RWPE2 (cell line): ENCODE measurements around the gene TPH2.

Experiments used
- ATAC-seq: fragments of 200-7000 bp; cut with Tn5 transposase; 3 replicates; pipeline ENCODE4 v1.9.1; 2021; ENCODE audit warnings: low read depth
- DNase-seq: peaks from one replicate; pipeline ENCODE4 v3.0.0-alpha.2; 2020; ENCODE audit warnings: low spot score
- H3K27ac ChIP-seq: fragments of 450-650 bp; 2 replicates; pipeline ENCODE4 v1.5.1; 2017; ENCODE audit warnings: mild to moderate bottlenecking; ENCODE audit not compliant: poor library complexity, severe bottlenecking
- H3K27me3 ChIP-seq: fragments of 250-450 bp; sonication (Bioruptor Pico); 2 replicates; pipeline ENCODE4 v1.5.1; 2021; ENCODE audit warnings: mild to moderate bottlenecking, moderate library complexity; ENCODE audit not compliant: insufficient read depth, poor library complexity, severe bottlenecking
- H3K36me3 ChIP-seq: fragments of 250-450 bp; sonication (Bioruptor Pico); 2 replicates; pipeline ENCODE4 v1.5.1; 2020; ENCODE audit warnings: low read depth, mild to moderate bottlenecking, moderate library complexity
- H3K4me1 ChIP-seq: fragments of 250-450 bp; sonication (Bioruptor Pico); 2 replicates; pipeline ENCODE4 v1.5.1; 2021; ENCODE audit warnings: mild to moderate bottlenecking, moderate library complexity; ENCODE audit not compliant: insufficient read depth, poor library complexity, severe bottlenecking
- H3K4me3 ChIP-seq: fragments of 250-450 bp; sonication (Bioruptor Pico); 2 replicates; pipeline ENCODE4 v1.5.1; 2021; ENCODE audit warnings: mild to moderate bottlenecking, moderate library complexity; ENCODE audit not compliant: severe bottlenecking
- H3K9me3 ChIP-seq: fragments of 250-450 bp; sonication (Bioruptor Pico); 2 replicates; pipeline ENCODE4 v1.5.1; 2021; ENCODE audit warnings: mild to moderate bottlenecking, moderate library complexity; ENCODE audit not compliant: severe bottlenecking
- TF ChIP-seq, protein P1 (sequence below): fragments of 450-650 bp; IDR thresholded peaks from one replicate; pipeline ENCODE4 v1.5.1; 2017; ENCODE audit warnings: mild to moderate bottlenecking, moderate library complexity; ENCODE audit not compliant: poor library complexity, severe bottlenecking

The TPH2 gene

DNA sequence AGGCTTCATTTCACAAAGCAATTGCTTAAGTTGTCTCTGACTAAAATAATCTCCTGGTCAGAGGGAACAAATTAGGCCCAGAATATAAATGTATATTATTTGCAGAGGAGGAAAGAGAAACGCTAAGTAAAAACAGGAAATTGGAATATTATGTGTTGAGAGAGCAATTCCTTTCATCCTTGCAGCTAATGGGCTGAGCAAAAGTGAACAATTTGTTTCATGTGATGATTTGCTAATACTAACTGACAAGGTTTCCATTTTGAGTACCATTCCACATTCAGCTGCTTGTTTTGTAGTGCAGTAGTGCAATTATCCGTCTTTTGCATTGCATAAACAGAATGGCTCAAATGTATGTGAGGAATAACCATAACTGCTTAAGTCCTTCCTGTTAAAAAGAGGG is 103.2 kb downstream of the TPH2 start:
- Histone ChIP-seq H3K4me1 (no peaks in the 10 kb centered on the region), H3K36me3 (no peaks in the 10 kb centered on the region), H3K4me3 (no peak overlapping the region), H3K27me3 (no peaks in the 10 kb centered on the region), H3K9me3 (no peaks in the 10 kb centered on the region), H3K27ac (no peak overlapping the region)
- DNase-seq (no peak), ATAC-seq (no peak)
- TF ChIP-seq, protein P1, sequence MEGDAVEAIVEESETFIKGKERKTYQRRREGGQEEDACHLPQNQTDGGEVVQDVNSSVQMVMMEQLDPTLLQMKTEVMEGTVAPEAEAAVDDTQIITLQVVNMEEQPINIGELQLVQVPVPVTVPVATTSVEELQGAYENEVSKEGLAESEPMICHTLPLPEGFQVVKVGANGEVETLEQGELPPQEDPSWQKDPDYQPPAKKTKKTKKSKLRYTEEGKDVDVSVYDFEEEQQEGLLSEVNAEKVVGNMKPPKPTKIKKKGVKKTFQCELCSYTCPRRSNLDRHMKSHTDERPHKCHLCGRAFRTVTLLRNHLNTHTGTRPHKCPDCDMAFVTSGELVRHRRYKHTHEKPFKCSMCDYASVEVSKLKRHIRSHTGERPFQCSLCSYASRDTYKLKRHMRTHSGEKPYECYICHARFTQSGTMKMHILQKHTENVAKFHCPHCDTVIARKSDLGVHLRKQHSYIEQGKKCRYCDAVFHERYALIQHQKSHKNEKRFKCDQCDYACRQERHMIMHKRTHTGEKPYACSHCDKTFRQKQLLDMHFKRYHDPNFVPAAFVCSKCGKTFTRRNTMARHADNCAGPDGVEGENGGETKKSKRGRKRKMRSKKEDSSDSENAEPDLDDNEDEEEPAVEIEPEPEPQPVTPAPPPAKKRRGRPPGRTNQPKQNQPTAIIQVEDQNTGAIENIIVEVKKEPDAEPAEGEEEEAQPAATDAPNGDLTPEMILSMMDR, result no peak

DNA sequence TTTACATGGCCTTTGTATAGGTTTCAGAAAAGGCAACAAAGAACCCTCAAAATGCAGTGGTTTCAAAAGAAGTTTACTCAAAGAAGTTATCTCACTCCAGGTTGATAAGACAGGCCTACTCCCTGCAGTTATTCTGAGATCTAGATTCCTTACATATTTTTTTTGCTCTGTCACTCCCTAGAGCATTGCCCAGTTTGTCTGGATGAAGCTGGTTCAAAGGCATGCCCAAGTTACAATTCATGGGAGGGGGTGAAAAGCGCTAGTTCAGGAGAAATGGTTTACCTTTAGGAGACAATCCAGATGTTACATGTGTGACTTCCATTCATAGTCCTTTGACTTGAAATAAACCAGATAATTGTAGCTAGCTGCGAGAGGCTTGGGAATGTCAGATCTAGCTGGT is 115.0 kb downstream of the TPH2 start:
- Histone ChIP-seq H3K27me3 (peaks cover 14% of the 10 kb centered on the region), H3K4me3 (no peak overlapping the region), H3K27ac (no peak overlapping the region), H3K9me3 (no peaks in the 10 kb centered on the region), H3K4me1 (no peaks in the 10 kb centered on the region), H3K36me3 (no peaks in the 10 kb centered on the region)
- TF ChIP-seq, protein P1, result no peak
- no peak for ATAC-seq
- no peak for DNase-seq

DNA sequence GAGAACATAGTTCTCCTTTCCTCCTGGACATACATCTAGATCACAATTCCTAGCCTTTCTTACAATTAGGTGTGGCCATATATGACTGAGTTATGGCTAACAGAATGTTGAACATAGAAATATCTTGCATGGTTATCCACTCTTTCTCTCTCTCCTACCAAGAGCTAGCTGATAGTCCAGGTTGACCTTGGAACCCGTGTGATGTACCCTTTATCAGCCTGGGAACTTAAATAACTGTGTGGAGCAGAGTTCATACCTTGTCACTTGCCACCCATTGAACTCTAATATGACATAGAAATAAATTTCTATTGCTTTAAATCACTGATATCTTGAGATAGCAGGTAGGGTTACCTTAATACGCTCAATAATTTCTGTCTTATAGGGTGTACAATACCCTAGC is 115.9 kb downstream of the TPH2 start:
- Histone ChIP-seq H3K4me3 (no peak overlapping the region), H3K9me3 (no peaks in the 10 kb centered on the region), H3K36me3 (no peaks in the 10 kb centered on the region), H3K4me1 (no peaks in the 10 kb centered on the region), H3K27me3 (peaks cover 14% of the 10 kb centered on the region), H3K27ac (no peak overlapping the region)
- TF ChIP-seq, protein P1, result no peak
- ATAC-seq, result no peak
- no peak for DNase-seq

DNA sequence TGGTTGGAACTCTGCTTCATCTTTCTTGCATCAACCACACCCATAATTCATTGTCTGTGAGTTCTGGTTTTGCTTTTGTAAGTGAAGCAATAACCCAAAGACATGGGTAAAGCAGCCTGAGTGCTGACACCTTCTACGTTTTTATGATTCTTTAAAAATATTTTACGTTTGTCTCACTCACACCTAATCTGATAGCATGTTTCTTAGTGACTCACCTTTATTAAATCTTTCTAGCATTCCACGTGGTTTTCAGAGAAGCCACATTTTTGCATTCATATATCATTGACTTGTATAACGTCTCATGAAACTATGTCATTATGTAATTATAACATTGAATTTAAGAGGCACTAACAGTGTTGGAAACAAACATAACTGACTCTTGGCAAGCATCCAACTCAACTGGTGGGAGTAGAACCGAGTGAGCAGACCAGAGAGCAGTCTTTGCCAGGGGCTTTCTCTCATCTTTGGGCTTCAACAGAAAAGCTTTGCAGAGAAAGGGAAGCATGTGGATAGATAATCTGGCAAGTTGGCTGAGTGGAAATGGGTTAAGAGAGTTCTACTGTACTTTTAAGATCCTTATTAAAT is 118.8 kb downstream of the TPH2 start:
- H3K27ac ChIP-seq, result no peak overlapping the region
- no peaks in the 10 kb centered on the region for H3K36me3 ChIP-seq
- H3K9me3 ChIP-seq, result no peaks in the 10 kb centered on the region
- TF ChIP-seq, protein P1, result no peak
- H3K4me1 ChIP-seq, result no peaks in the 10 kb centered on the region
- H3K27me3 ChIP-seq, result peaks cover 8% of the 10 kb centered on the region
- DNase-seq (no peak), ATAC-seq (peak; percentile 45)
- no peak overlapping the region for H3K4me3 ChIP-seq

DNA sequence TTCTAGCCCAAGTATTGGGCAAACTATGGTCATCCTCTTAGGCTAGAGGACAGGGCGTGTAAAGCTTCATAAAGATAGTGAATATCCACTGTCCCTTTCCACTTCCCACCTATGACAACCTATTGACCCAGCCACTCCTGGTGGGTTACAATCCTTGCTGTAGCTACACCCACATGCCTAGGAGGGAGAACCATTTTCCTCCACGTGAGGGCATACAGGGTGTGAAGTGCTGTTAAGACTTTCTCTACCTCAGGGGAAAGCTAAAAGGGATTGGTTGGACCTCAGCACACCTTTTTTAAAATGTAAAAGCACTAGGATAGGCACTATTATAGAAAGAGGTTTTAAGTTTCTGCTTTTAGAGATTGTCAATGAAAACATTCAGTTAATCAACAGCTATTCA is 124.4 kb downstream of the TPH2 start:
- no peak for ATAC-seq

More for the DNA sequence above, 124.4 kb downstream of the TPH2 start:
- H3K4me1 ChIP-seq, result no peaks in the 10 kb centered on the region
- H3K27ac ChIP-seq, result no peak overlapping the region
- no peaks in the 10 kb centered on the region for H3K9me3 ChIP-seq
- no peak overlapping the region for H3K4me3 ChIP-seq
- DNase-seq, result no peak
- no peaks in the 10 kb centered on the region for H3K27me3 ChIP-seq
- TF ChIP-seq, protein P1, result no peak
- H3K36me3 ChIP-seq, result no peaks in the 10 kb centered on the region
